MM.1S (cell line): ENCODE measurements around the gene PIEZO2.

Experiments used
- DNase-seq: peaks from one replicate; pipeline ENCODE4 v3.0.0-alpha.2; 2015
- H2AFZ ChIP-seq: fragments of 300-600 bp; sonication (generic); 2 replicates; pipeline ENCODE4 v1.6.0; 2016; ENCODE audit warnings: antibody characterized with exemption, low read length
- H3F3A ChIP-seq: fragments of 300-600 bp; sonication (generic); 2 replicates; pipeline ENCODE4 v1.6.1; 2016; ENCODE audit warnings: mild to moderate bottlenecking, antibody characterized with exemption, low read length, moderate library complexity, mixed read lengths; ENCODE audit not compliant: insufficient read depth
- H3K27ac ChIP-seq: fragments of 300-600 bp; sonication (generic); 2 replicates; pipeline ENCODE4 v1.5.1; 2016; ENCODE audit warnings: mild to moderate bottlenecking, low read length
- H3K27me3 ChIP-seq: fragments of 300-600 bp; sonication (generic); replicated peaks from 2 replicates; pipeline ENCODE4 v1.6.0; 2016; ENCODE audit warnings: low read length; ENCODE audit not compliant: insufficient read depth
- H3K36me3 ChIP-seq: fragments of 300-600 bp; sonication (generic); replicated peaks from 2 replicates; pipeline ENCODE4 v1.6.1; 2016; ENCODE audit warnings: mild to moderate bottlenecking, low read length, mixed read lengths; ENCODE audit not compliant: insufficient read depth
- H3K4me1 ChIP-seq: fragments of 300-600 bp; sonication (generic); 2 replicates; pipeline ENCODE4 v1.6.1; 2016; ENCODE audit warnings: low read length, mixed read lengths
- H3K4me2 ChIP-seq: fragments of 300-600 bp; sonication (generic); 2 replicates; pipeline ENCODE4 v1.6.0; 2016; ENCODE audit warnings: low read depth, low read length
- H3K4me3 ChIP-seq: fragments of 300-600 bp; sonication (generic); 2 replicates; pipeline ENCODE4 v1.5.1; 2016; ENCODE audit warnings: low read length, mixed read lengths
- H3K79me2 ChIP-seq: fragments of 300-600 bp; sonication (generic); 2 replicates; pipeline ENCODE4 v1.6.1; 2016; ENCODE audit warnings: mixed run types, low read length, mixed read lengths
- H3K9ac ChIP-seq: fragments of 300-600 bp; sonication (generic); 2 replicates; pipeline ENCODE4 v1.6.1; 2016; ENCODE audit warnings: low read length, mixed read lengths
- H3K9me2 ChIP-seq: fragments of 300-600 bp; sonication (generic); replicated peaks from 2 replicates; pipeline ENCODE4 v1.6.1; 2016; ENCODE audit warnings: mild to moderate bottlenecking, low read length, mixed read lengths; ENCODE audit not compliant: insufficient read depth
- H3K9me3 ChIP-seq: fragments of 300-600 bp; sonication (generic); replicated peaks from 2 replicates; pipeline ENCODE4 v1.6.1; 2016; ENCODE audit warnings: mild to moderate bottlenecking, low read length, mixed read lengths; ENCODE audit not compliant: insufficient read depth
- H4K20me1 ChIP-seq: fragments of 300-600 bp; sonication (generic); 2 replicates; pipeline ENCODE4 v1.6.1; 2016; ENCODE audit warnings: mild to moderate bottlenecking, low read length, moderate library complexity, mixed read lengths; ENCODE audit not compliant: insufficient read depth
- EZH2 ChIP-seq: fragments of 300-600 bp; sonication (generic); optimal IDR thresholded peaks from 2 replicates; pipeline ENCODE3; 2017; ENCODE audit warnings: low read depth, mild to moderate bottlenecking, antibody characterized with exemption, low read length, mixed read lengths
- EZH2phosphoT487 ChIP-seq: fragments of 300-600 bp; sonication (generic); IDR thresholded peaks from 2 replicates; pipeline ENCODE4 v1.6.1; 2018; ENCODE audit warnings: antibody characterized with exemption, low read length
- TF ChIP-seq, protein P1 (sequence below): fragments of 300-600 bp; sonication (generic); IDR thresholded peaks from 2 replicates; pipeline ENCODE4 v1.5.1; 2016; ENCODE audit warnings: antibody characterized with exemption, low read length, mixed read lengths

PIEZO2 gene

DNA sequence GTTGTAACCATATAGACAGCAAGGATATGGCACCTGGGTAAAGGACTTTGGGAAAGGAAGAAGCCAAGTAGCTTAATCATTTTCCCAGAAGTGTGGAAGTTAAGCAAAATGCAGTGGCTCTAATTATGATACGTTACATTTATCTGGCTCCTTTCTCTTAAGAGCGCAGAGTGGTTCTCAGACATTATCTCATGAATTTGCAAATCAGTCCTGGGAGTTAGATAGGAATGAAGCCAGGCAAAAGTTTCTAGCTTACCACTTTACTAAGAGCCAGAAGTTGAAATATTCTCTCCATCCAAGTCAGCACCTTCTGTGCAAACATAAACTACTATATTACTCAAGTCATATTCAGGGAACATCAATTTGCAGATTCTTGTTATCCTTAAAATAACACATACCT is 10.9 kb upstream of the PIEZO2 start:
- no peaks in the 10 kb centered on the region for H3K4me1 ChIP-seq

DNA sequence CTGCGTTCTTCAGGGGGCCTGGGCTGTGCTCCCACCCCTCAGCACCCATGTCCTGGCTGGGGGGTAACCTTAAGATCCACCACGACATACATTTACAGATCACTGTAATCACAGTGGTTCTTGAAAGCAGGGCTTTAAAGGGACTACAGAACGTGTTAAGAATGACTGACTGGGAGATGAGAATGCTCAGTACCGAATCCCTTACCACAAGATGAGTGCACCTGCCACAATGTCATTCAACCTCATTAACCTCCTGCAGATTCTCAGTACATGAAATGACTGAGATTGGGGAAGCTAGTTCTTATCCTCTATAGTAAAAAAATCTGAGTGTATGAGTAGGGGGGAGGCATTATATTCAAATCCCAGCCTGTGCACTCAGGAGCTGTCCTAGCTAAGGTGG is 10.5 kb upstream of the PIEZO2 start:
- H4K20me1 ChIP-seq, result no peaks in the 10 kb centered on the region
- no peak overlapping the region for H2AFZ ChIP-seq
- no peaks in the 10 kb centered on the region for H3F3A ChIP-seq
- H3K9ac ChIP-seq, result no peak overlapping the region
- H3K9me3 ChIP-seq, result no peaks in the 10 kb centered on the region; the same call in 1 of the 2 replicates
- no peaks in the 10 kb centered on the region for H3K27me3 ChIP-seq
- H3K9me2 ChIP-seq, result no peaks in the 10 kb centered on the region
- H3K4me2 ChIP-seq, result no peak overlapping the region
- no peaks in the 10 kb centered on the region for H3K79me2 ChIP-seq
- no peak for DNase-seq
- H3K4me1 ChIP-seq, result no peaks in the 10 kb centered on the region
- H3K4me3 ChIP-seq, result no peak overlapping the region
- TF ChIP-seq EZH2phosphoT487, result no peak
- TF ChIP-seq, protein P1, sequence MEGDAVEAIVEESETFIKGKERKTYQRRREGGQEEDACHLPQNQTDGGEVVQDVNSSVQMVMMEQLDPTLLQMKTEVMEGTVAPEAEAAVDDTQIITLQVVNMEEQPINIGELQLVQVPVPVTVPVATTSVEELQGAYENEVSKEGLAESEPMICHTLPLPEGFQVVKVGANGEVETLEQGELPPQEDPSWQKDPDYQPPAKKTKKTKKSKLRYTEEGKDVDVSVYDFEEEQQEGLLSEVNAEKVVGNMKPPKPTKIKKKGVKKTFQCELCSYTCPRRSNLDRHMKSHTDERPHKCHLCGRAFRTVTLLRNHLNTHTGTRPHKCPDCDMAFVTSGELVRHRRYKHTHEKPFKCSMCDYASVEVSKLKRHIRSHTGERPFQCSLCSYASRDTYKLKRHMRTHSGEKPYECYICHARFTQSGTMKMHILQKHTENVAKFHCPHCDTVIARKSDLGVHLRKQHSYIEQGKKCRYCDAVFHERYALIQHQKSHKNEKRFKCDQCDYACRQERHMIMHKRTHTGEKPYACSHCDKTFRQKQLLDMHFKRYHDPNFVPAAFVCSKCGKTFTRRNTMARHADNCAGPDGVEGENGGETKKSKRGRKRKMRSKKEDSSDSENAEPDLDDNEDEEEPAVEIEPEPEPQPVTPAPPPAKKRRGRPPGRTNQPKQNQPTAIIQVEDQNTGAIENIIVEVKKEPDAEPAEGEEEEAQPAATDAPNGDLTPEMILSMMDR, result no peak
- TF ChIP-seq EZH2, result no peak
- no peaks in the 10 kb centered on the region for H3K36me3 ChIP-seq
- no peak overlapping the region for H3K27ac ChIP-seq

More for the DNA sequence above, 10.9 kb upstream of the PIEZO2 start:
- Histone ChIP-seq H3K9me3 (no peaks in the 10 kb centered on the region; the same call in 1 of the 2 replicates), H3K36me3 (no peaks in the 10 kb centered on the region), H3K4me3 (no peak overlapping the region), H3K27ac (no peak overlapping the region), H2AFZ (no peak overlapping the region), H4K20me1 (no peaks in the 10 kb centered on the region), H3K27me3 (no peaks in the 10 kb centered on the region), H3K4me2 (no peak overlapping the region), H3K79me2 (no peaks in the 10 kb centered on the region), H3K9me2 (no peaks in the 10 kb centered on the region), H3K9ac (no peak overlapping the region), H3F3A (no peaks in the 10 kb centered on the region)
- no peak for TF ChIP-seq EZH2phosphoT487
- DNase-seq, result no peak

DNA sequence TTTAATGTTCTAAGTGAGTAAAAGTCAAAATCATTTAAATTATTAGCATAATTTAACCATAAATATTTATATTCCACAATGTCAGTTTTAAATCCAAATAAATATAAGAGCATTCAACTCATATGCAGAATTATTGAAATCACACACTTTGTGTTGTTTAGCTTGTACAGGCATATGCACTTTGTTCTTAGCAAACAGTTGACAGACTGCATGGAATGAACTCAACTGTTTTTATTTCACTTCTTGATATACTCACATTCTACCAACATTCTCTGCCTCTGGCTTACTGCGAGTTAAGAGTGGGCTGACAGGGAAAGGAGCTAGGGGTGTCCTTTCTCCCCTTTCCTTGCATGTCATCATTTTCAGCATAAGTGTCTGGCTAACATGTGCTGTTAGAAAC is 7.6 kb upstream of the PIEZO2 start:
- H3K9ac ChIP-seq, result no peak overlapping the region
- no peaks in the 10 kb centered on the region for H3K27me3 ChIP-seq
- no peaks in the 10 kb centered on the region for H3F3A ChIP-seq
- H3K9me2 ChIP-seq, result no peaks in the 10 kb centered on the region
- no peaks in the 10 kb centered on the region for H4K20me1 ChIP-seq
- TF ChIP-seq, protein P1, result no peak
- no peak for TF ChIP-seq EZH2
- no peaks in the 10 kb centered on the region for H3K79me2 ChIP-seq
- no peak overlapping the region for H3K4me2 ChIP-seq
- H3K4me1 ChIP-seq, result no peaks in the 10 kb centered on the region
- no peak overlapping the region for H2AFZ ChIP-seq
- H3K27ac ChIP-seq, result no peak overlapping the region
- DNase-seq, result no peak
- H3K36me3 ChIP-seq, result no peaks in the 10 kb centered on the region
- H3K4me3 ChIP-seq, result no peak overlapping the region
- H3K9me3 ChIP-seq, result no peaks in the 10 kb centered on the region; the same call in 1 of the 2 replicates

DNA sequence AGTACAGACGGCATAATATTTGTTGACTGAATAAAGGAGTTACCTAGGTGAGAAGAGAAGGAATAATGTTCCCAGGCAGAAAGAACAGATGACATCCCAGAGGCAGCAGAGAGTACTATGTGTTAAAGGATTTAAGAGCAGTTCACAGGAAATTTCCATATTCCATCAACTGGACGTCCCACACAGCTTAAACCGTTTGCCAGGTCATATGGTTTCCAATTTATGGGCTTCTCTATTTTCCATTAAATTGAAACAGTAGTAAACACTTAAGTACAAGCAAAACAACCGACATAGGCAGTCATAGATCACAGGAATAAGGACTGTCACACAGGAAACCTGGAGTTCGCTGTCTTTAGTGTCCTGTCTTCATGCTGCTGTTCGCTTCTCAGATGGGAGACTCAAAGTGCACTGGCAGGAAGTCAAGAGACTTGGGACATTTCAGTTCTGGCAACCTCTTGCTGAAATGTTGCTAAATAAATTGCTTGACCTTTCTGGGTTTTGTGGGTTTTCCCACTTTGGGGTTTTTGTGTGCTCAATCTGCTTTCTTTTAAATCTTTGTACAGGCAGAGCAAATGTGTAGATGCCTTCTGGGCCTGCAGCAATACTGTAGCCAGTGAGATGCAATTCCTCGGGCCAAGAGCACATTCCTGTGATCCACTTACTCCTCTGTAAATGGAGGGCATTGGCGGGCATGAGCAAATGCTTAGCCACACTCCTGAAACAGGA is 5.8 kb upstream of the PIEZO2 start:
- no peak overlapping the region for H2AFZ ChIP-seq

More for the DNA sequence above, 5.8 kb upstream of the PIEZO2 start:
- Histone ChIP-seq H3K4me3 (no peak overlapping the region), H3K4me1 (no peaks in the 10 kb centered on the region), H3F3A (no peaks in the 10 kb centered on the region), H3K79me2 (no peaks in the 10 kb centered on the region), H4K20me1 (no peaks in the 10 kb centered on the region), H3K9me3 (no peaks in the 10 kb centered on the region), H3K27me3 (no peaks in the 10 kb centered on the region), H3K9me2 (no peaks in the 10 kb centered on the region), H3K9ac (no peak overlapping the region), H3K36me3 (no peaks in the 10 kb centered on the region), H3K4me2 (no peak overlapping the region), H3K27ac (no peak overlapping the region)
- no peak for DNase-seq
- TF ChIP-seq EZH2phosphoT487 (no peak), EZH2 (no peak)
- TF ChIP-seq, protein P1, result no peak
